KOPT-K1 (cell line): ENCODE measurements around the gene SLC6A13.

ENCODE experiments used
- H3K27ac ChIP-seq: fragments of 200-600 bp; sonication (generic); 2 replicates; pipeline ENCODE4 v1.5.1; 2016; ENCODE audit warnings: antibody characterized with exemption, mild to moderate bottlenecking, low read depth, low read length; ENCODE audit not compliant: poor library complexity, severe bottlenecking
- H3K36me3 ChIP-seq: fragments of 200-600 bp; sonication (generic); 2 replicates; pipeline ENCODE4 v1.5.1; 2017; ENCODE audit warnings: antibody characterized with exemption, mild to moderate bottlenecking, low read length, moderate library complexity; ENCODE audit not compliant: insufficient read depth
- H3K9me3 ChIP-seq: fragments of 200-600 bp; sonication (generic); 2 replicates; pipeline ENCODE4 v1.5.1; 2017; ENCODE audit warnings: antibody characterized with exemption, low read length, mild to moderate bottlenecking; ENCODE audit not compliant: insufficient read depth, poor library complexity, severe bottlenecking

The SLC6A13 gene

GRCh38 chr12:208813-209212 lies 53.8 kb downstream of the SLC6A13 start:
- Histone ChIP-seq H3K27ac (no peak overlapping the region), H3K9me3 (no peaks in the 10 kb centered on the region), H3K36me3 (no peaks in the 10 kb centered on the region)

- Histone ChIP-seq H3K27ac (no peak overlapping the region), H3K9me3 (no peaks in the 10 kb centered on the region), H3K36me3 (no peaks in the 10 kb centered on the region)
Observed at GRCh38 chr12:207804-208203, 54.8 kb downstream of the SLC6A13 start.

- Histone ChIP-seq H3K27ac (no peak overlapping the region), H3K9me3 (no peaks in the 10 kb centered on the region), H3K36me3 (no peaks in the 10 kb centered on the region)
Observed at GRCh38 chr12:206746-207440, 55.7 kb downstream of the SLC6A13 start.

GRCh38 chr12:205026-205425 lies 57.6 kb downstream of the SLC6A13 start:
- Histone ChIP-seq H3K27ac (no peak overlapping the region), H3K9me3 (no peaks in the 10 kb centered on the region), H3K36me3 (no peaks in the 10 kb centered on the region)

- no peaks in the 10 kb centered on the region for H3K9me3 ChIP-seq
- no peaks in the 10 kb centered on the region for H3K36me3 ChIP-seq
- H3K27ac ChIP-seq: no peak overlapping the region
Observed at GRCh38 chr12:204261-204678, 58.4 kb downstream of the SLC6A13 start.

- no peaks in the 10 kb centered on the region for H3K9me3 ChIP-seq
- no peak overlapping the region for H3K27ac ChIP-seq
- H3K36me3 ChIP-seq: no peaks in the 10 kb centered on the region
Observed at GRCh38 chr12:203462-204260, 59.0 kb downstream of the SLC6A13 start.

DNA sequence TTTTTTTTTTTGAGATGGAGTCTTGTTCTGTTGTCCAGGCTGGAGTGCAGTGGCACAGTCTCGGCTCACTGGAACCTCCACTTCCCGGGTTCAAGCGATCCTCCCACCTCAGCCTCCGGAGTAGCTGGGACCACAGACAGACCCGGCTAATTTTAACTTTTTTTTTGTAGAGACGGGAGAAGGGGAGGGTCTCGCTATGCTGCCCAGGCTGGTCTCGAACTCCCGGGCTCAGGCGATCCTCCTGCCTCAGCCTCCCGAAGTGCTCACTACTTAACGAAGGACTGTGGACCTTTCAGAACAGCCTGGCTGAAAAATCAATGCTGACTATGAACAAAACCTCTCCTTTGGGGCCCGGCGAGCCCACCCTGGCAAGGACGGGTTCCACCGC lies 59.6 kb downstream of the SLC6A13 start:
- Histone ChIP-seq H3K9me3 (no peaks in the 10 kb centered on the region), H3K36me3 (no peaks in the 10 kb centered on the region), H3K27ac (no peak overlapping the region)

DNA sequence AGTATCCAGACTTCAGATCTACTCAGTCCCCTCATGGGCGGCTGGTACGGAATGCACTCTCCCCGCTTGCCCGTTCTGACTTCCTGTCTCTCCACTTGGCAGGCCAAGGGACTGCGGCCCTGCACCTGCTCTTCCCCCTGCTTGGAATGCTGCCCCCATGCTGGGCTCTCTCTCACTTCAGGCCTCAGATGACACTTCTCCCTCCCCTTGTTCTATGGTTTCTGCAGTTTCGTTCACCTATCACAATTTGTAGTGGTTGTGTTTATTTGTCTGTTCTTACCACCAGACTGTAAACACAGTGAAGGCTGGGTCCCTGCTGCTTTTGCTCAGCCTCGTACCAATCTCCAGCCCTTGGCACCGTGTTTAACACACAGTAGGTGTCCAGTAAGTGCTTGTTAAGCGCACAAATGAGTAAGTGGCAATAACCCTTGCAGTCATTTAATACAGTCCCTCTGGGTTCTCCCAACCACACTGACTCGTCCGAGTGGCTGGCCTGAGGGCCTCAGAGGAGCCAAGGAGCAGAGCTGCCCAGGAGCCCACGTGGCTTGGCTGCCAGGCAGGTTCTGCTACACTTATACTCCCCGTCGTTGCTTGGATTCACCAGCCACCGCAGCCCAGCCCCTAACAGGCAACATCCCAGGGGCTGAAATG lies 60.4 kb downstream of the SLC6A13 start:
- Histone ChIP-seq H3K27ac (no peak overlapping the region), H3K9me3 (no peaks in the 10 kb centered on the region), H3K36me3 (no peaks in the 10 kb centered on the region)

GRCh38 chr12:201361-201760 lies 61.3 kb downstream of the SLC6A13 start:
- Histone ChIP-seq H3K9me3 (no peaks in the 10 kb centered on the region), H3K27ac (no peak overlapping the region), H3K36me3 (no peaks in the 10 kb centered on the region)

- Histone ChIP-seq H3K27ac (no peak overlapping the region), H3K36me3 (no peaks in the 10 kb centered on the region), H3K9me3 (no peaks in the 10 kb centered on the region)
Observed at GRCh38 chr12:198705-199104, 63.9 kb downstream of the SLC6A13 start.

DNA sequence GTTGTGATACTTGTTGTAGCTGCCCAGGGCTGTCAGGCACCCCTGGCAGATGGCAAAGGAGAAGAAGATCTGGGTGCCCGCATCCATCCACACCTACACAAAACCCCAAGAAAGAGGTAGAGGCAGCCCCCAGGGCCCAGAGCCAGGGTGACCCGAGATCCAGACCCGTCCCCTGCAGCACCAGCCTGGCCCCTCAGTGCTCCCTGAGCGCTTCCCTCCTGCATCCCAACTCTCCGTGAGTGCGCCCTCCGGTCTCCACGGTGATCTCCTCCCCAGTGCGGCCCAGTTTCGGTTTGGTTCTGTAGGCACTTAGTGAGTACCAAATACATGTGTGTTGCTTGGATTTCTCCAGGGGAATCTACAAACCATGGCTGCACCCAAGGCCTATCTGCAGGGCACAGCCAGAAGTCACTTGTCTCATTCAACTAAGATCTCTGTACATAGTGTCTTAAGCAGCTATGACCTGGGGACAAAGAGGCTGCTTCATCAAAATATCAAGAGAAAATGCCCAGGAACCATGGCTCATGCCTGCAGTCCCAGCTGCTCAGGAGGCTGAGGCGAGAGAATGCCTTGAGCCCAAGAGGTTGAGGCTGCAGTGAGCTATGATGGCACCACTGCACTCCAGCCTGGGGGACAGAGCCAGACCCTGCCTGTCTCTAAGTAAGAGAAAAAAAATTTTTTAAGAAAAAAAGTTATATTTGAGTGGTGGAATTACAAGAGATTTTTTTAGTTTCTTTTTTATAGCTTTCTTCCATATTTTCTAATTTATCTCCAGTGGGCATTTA lies 64.5 kb downstream of the SLC6A13 start:
- H3K27ac ChIP-seq: no peak overlapping the region
- no peaks in the 10 kb centered on the region for H3K9me3 ChIP-seq
- no peaks in the 10 kb centered on the region for H3K36me3 ChIP-seq

GRCh38 chr12:197347-197746 lies 65.3 kb downstream of the SLC6A13 start:
- H3K36me3 ChIP-seq: no peaks in the 10 kb centered on the region
- no peaks in the 10 kb centered on the region for H3K9me3 ChIP-seq
- H3K27ac ChIP-seq: no peak overlapping the region

DNA sequence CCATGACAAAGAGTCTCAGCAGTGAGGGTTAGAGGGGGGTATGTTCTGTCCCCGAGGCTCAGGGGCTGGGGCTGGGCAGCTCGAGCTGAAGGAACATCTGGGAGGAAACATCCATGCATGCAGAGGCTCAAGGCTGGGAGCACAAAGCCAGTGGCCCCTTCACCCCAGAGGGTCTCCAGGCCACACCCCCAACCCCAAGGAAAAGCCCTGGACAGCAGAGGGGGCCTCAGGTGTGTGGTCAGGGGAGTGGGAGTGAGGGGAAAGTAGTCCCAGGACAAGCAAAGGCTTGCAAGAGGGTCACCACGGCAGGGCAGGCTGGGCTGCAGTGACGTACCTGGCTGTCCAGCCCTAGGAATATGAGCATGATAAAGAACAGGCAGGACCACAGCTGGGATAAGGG lies 66.2 kb downstream of the SLC6A13 start:
- H3K27ac ChIP-seq: no peak overlapping the region
- H3K36me3 ChIP-seq: no peaks in the 10 kb centered on the region
- no peaks in the 10 kb centered on the region for H3K9me3 ChIP-seq

GRCh38 chr12:195951-196350 lies 66.7 kb downstream of the SLC6A13 start:
- H3K36me3 ChIP-seq: no peaks in the 10 kb centered on the region
- no peaks in the 10 kb centered on the region for H3K9me3 ChIP-seq
- no peak overlapping the region for H3K27ac ChIP-seq

DNA sequence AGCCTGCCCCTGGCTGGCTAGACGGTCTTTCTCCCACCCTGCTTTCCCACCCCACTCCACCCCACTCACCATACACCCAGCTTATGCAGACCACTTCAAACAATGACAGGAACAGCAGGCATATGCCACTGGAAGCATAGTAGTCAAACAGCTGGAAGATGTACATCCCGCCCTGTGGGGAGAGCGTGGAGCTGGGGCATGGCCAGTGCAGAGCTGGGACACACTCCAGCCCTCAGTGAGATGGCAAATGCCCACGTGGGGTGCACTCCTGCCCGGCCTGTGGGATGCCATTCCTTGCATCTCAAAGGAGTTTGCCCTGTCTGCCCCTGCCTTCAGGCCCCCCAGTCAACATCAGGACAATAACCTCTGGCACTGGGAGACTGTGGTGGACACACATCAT lies 67.5 kb downstream of the SLC6A13 start:
- Histone ChIP-seq H3K36me3 (no peaks in the 10 kb centered on the region), H3K27ac (no peak overlapping the region)

More for the DNA sequence above, 67.5 kb downstream of the SLC6A13 start:
- H3K9me3 ChIP-seq: no peaks in the 10 kb centered on the region
